Measurements from ENCODE around the gene HTT. TPM values are rescaled to one million over a fixed set of nuclear protein-coding genes. Genes with fewer than 3 reads are reported as not detected.
A peak's percentile ranks its signal among the peaks of the same experiment; 100 is the strongest.
"Not testable (repeated sequence)": the region's sequence is repeated elsewhere in the genome, so short reads cannot be mapped to it uniquely, and the experiment has no call there.

HTT gene
- total RNA-seq, 6 experiments from 2014 or later = 38.1 to 52.0 (median 47.8) TPM

DNA sequence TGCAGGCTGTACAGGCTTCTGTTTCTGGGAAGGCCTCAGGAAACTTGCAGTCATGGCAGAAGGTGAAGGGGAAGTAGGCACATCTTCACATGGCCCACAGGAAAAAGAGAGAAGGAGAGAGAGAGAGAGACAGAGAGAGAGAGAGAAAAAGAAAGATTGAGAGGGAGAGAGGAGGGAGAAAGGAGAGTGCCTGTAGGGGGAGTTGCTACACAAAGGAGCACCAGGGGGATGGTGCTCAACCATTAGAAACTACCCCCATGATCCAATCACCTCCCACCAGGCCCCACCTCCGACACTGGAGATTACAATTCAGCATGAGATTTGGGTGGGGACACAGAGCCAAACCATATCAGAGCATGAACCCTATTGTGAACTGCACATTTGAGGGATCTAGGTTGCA lies 76.8 kb downstream of the HTT start:
- H3K27ac Mint-ChIP-seq; H3K4me3 Mint-ChIP-seq; H3K27me3 Mint-ChIP-seq (ENCODE audit: insufficient read depth); H3K4me1 Mint-ChIP-seq (ENCODE audit: low read depth); DNase-seq; H3K9me3 Mint-ChIP-seq: not testable (repeated sequence)
- TF ChIP-seq, protein P1, sequence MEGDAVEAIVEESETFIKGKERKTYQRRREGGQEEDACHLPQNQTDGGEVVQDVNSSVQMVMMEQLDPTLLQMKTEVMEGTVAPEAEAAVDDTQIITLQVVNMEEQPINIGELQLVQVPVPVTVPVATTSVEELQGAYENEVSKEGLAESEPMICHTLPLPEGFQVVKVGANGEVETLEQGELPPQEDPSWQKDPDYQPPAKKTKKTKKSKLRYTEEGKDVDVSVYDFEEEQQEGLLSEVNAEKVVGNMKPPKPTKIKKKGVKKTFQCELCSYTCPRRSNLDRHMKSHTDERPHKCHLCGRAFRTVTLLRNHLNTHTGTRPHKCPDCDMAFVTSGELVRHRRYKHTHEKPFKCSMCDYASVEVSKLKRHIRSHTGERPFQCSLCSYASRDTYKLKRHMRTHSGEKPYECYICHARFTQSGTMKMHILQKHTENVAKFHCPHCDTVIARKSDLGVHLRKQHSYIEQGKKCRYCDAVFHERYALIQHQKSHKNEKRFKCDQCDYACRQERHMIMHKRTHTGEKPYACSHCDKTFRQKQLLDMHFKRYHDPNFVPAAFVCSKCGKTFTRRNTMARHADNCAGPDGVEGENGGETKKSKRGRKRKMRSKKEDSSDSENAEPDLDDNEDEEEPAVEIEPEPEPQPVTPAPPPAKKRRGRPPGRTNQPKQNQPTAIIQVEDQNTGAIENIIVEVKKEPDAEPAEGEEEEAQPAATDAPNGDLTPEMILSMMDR (IDR thresholded peaks at IDR 0.05) = peak; percentile 10; the same call in 1 of the 2 replicates
- H3K36me3 Mint-ChIP-seq (ENCODE audit: low read depth) = peaks cover 28% of the 10 kb centered on the region

- no peak overlapping the region for H3K4me3 Mint-ChIP-seq
- no peak overlapping the region for H3K27ac Mint-ChIP-seq
- TF ChIP-seq, protein P1 (IDR thresholded peaks at IDR 0.05) = no peak
- peaks cover 12% of the 10 kb centered on the region for H3K9me3 Mint-ChIP-seq
- no peaks in the 10 kb centered on the region; the same call in none of the 2 replicates for H3K27me3 Mint-ChIP-seq (ENCODE audit: insufficient read depth)
- peaks cover 42% of the 10 kb centered on the region for H3K36me3 Mint-ChIP-seq (ENCODE audit: low read depth)
- no peaks in the 10 kb centered on the region for H3K4me1 Mint-ChIP-seq (ENCODE audit: low read depth)
- DNase-seq = no peak
Measured at GRCh38 chr4:3157366-3157765, 82.9 kb downstream of the HTT start.

DNA sequence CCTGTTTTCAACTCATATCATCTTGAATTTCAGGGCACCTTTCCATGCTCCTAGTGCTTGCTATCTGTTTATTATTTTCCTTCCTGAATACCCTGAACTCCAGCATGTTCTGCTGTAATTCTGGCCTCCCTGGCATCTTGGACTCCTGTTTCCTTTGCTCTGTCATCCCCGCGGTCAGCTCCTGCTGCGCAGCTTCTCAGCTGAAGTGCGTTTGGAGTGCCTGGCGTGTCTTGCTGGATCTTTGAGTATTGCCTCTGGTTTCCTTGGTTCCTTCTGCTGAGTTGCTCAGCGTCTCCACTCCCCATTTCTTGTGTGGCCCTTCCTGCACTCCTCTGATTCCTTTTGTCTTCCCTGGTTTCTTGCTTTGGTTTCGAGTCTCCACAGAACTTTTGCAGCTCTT lies 84.4 kb downstream of the HTT start:
- Mint-ChIP-seq H3K4me1 (ENCODE audit: low read depth) (no peaks in the 10 kb centered on the region), H3K27ac (no peak overlapping the region), H3K27me3 (ENCODE audit: insufficient read depth) (no peaks in the 10 kb centered on the region; the same call in none of the 2 replicates), H3K36me3 (ENCODE audit: low read depth) (peaks cover 57% of the 10 kb centered on the region), H3K9me3 (peaks cover 19% of the 10 kb centered on the region), H3K4me3 (no peak overlapping the region)
- no peak for DNase-seq
- TF ChIP-seq, protein P1 (IDR thresholded peaks at IDR 0.05) = no peak

- Mint-ChIP-seq H3K27ac (no peak overlapping the region), H3K27me3 (ENCODE audit: insufficient read depth) (no peaks in the 10 kb centered on the region; the same call in none of the 2 replicates), H3K4me1 (ENCODE audit: low read depth) (no peaks in the 10 kb centered on the region), H3K4me3 (no peak overlapping the region), H3K36me3 (ENCODE audit: low read depth) (peaks cover 61% of the 10 kb centered on the region), H3K9me3 (peaks cover 19% of the 10 kb centered on the region)
- DNase-seq = no peak
- TF ChIP-seq, protein P1 (IDR thresholded peaks at IDR 0.05) = no peak
Measured at GRCh38 chr4:3160438-3160837, 86.0 kb downstream of the HTT start.

GRCh38 chr4:3161044-3161443 lies 86.6 kb downstream of the HTT start:
- not testable (repeated sequence) for H3K27me3 Mint-ChIP-seq (ENCODE audit: insufficient read depth); H3K4me1 Mint-ChIP-seq (ENCODE audit: low read depth); H3K27ac Mint-ChIP-seq; H3K4me3 Mint-ChIP-seq; DNase-seq
- Mint-ChIP-seq H3K9me3 (peaks cover 19% of the 10 kb centered on the region), H3K36me3 (ENCODE audit: low read depth) (peaks cover 67% of the 10 kb centered on the region)

GRCh38 chr4:3166434-3166833 lies 92.0 kb downstream of the HTT start:
- DNase-seq; H3K27me3 Mint-ChIP-seq (ENCODE audit: insufficient read depth); H3K4me3 Mint-ChIP-seq; H3K27ac Mint-ChIP-seq: not testable (repeated sequence)
- Mint-ChIP-seq H3K4me1 (ENCODE audit: low read depth) (peaks cover 18% of the 10 kb centered on the region), H3K9me3 (peaks cover 21% of the 10 kb centered on the region), H3K36me3 (ENCODE audit: low read depth) (peaks cover 72% of the 10 kb centered on the region)

GRCh38 chr4:3168029-3168428 lies 93.5 kb downstream of the HTT start:
- TF ChIP-seq, protein P1 (IDR thresholded peaks at IDR 0.05) = no peak
- H3K4me3 Mint-ChIP-seq = no peak overlapping the region
- H3K4me1 Mint-ChIP-seq (ENCODE audit: low read depth) = peaks cover 18% of the 10 kb centered on the region
- no peaks in the 10 kb centered on the region for H3K27me3 Mint-ChIP-seq (ENCODE audit: insufficient read depth)
- H3K9me3 Mint-ChIP-seq = peaks cover 5% of the 10 kb centered on the region
- peak overlapping the region; percentile 45; the same call in 1 of the 2 replicates for H3K27ac Mint-ChIP-seq
- DNase-seq = peak; percentile 30
- peaks cover 60% of the 10 kb centered on the region for H3K36me3 Mint-ChIP-seq (ENCODE audit: low read depth)
